Stomach (tissue), 9 donors: ENCODE results near the gene AKAP13. TPM values are rescaled to one million over a fixed set of nuclear protein-coding genes. Genes with fewer than 3 reads are reported as not detected.

Source experiments
- DNase-seq, 2 donors: peaks; one replicate each; pipeline versions ENCODE4 v3.0.0 to v3.0.0-alpha.2; 2013 to 2019
- H3K27ac ChIP-seq, 5 donors: fragments of 200-600 bp in 4 of 5; sonication (generic) in 4 of 5; one replicate each; pipeline ENCODE4 v1.5.1; 2013 to 2019; ENCODE audit warnings: mild to moderate bottlenecking in 1 of 5, moderate library complexity in 1 of 5
- H3K27me3 ChIP-seq, 3 donors: fragments of 200-600 bp; sonication (generic); one replicate each; pipeline ENCODE4 v1.5.1; 2017 to 2019; ENCODE audit warnings: mixed run types in 1 of 3
- H3K36me3 ChIP-seq, 4 donors: fragments of 200-600 bp; sonication (generic); 1 replicate in 3 of 4; 2 replicates in 1 of 4; pipeline ENCODE4 v1.5.1; 2016 to 2019
- H3K4me1 ChIP-seq, 4 donors: fragments of 200-600 bp; sonication (generic); one replicate each; pipeline ENCODE4 v1.5.1; 2016 to 2019
- H3K4me3 ChIP-seq, 4 donors: fragments of 200-600 bp; sonication (generic) in 3 of 4; one replicate each; pipeline ENCODE4 v1.5.1; 2016 to 2019; ENCODE audit warnings: mild to moderate bottlenecking in 1 of 4
- H3K9me3 ChIP-seq, 4 donors: fragments of 200-600 bp; sonication (generic); one replicate each; pipeline ENCODE4 v1.5.1; 2016 to 2019
- EP300 ChIP-seq: sonication (generic); formaldehyde crosslinking; IDR thresholded peaks from one replicate; pipeline ENCODE4 v1.6.1; 2017; ENCODE audit warnings: antibody characterized with exemption
- POLR2A ChIP-seq, 4 donors: fragments of 450-650 bp; IDR thresholded peaks; one replicate each; pipeline ENCODE4 v1.6.1; 2016; ENCODE audit warnings: antibody characterized with exemption in 4 of 4, control low read depth in 2 of 4, mild to moderate bottlenecking in 1 of 4, moderate library complexity in 1 of 4
- POLR2AphosphoS5 ChIP-seq, 3 donors: sonication (generic); formaldehyde crosslinking; IDR thresholded peaks; one replicate each; pipeline ENCODE4 v1.6.1; 2016; ENCODE audit warnings: antibody characterized with exemption in 3 of 3
- WGBS, 5 donors: extraction: QIAGEN DNeasy Blood & Tissue Kit in 3 of 5; methylation state at CpG; one replicate each; pipeline versions ENCODE4 v1.1.5 to v1.1.7; 2013 to 2018; 5-methylcytosine and 5-hydroxymethylcytosine counted together
- intact Hi-C: fragments of 100-400 bp; cut with DNase I; formaldehyde crosslinking; loops from one replicate; pipeline ENCODE4 v1.15.1; 2023; ENCODE audit warnings: low total_unique reads
- polyA plus RNA-seq, 3 donors: library from polyadenylated mRNA; stranded (reverse); fragments of 200-250 nt; gene quantifications; one replicate each; pipeline ENCODE4 v1.2.3, GENCODE V29; 2013
- total RNA-seq, 5 donors: library from RNA; depleted of rRNA; stranded (reverse); fragments of >200 nt; gene quantifications; one replicate each; pipeline versions ENCODE4 v1.1.0 to v1.2.3, GENCODE V29; 2014 to 2016
- TF ChIP-seq, protein P1 (sequence below), 7 experiments: fragments of 450-650 bp in 4 of 7; fragments of 200-600 bp in 3 of 7; sonication (generic) in 3 of 7; IDR thresholded peaks; one replicate each; pipeline ENCODE4 v1.5.1; 2016 to 2019; ENCODE audit warnings: antibody characterized with exemption in 7 of 7, control low read depth in 2 of 7, mild to moderate bottlenecking in 1 of 7
- donor health status: healthy with polysubstance abuse.
- donor health status: Bipolar disorder and iron deficiency.
- donor health status: healthy.

Gene AKAP13
- total and polyA plus RNA-seq, 8 donors: 33.1 to 395 (median 138) TPM

- H3K4me3 ChIP-seq: peak overlapping the region; percentile 2 to 56 (median 28)
- peak overlapping the region; percentile 86 to 96 (median 88) for H3K27ac ChIP-seq
- WGBS, 5 donors: 24 to 44% (median 31%) methylated on average over 9 of the region's 9 CpGs
- peaks cover 0 to 33% (median 24%) of the 10 kb centered on the region in 4 donors for H3K36me3 ChIP-seq
- DNase-seq: peak; percentile 77 to 85
- no peaks in the 10 kb centered on the region for H3K9me3 ChIP-seq
- TF ChIP-seq POLR2AphosphoS5 (IDR thresholded peaks at IDR 0.05) (peak in 2 of 3 donors; percentile 83 to 91), EP300 (no peak), POLR2A (IDR thresholded peaks at IDR 0.05) (peak in 2 of 4 donors; percentile 27 to 78)
- TF ChIP-seq, protein P1, sequence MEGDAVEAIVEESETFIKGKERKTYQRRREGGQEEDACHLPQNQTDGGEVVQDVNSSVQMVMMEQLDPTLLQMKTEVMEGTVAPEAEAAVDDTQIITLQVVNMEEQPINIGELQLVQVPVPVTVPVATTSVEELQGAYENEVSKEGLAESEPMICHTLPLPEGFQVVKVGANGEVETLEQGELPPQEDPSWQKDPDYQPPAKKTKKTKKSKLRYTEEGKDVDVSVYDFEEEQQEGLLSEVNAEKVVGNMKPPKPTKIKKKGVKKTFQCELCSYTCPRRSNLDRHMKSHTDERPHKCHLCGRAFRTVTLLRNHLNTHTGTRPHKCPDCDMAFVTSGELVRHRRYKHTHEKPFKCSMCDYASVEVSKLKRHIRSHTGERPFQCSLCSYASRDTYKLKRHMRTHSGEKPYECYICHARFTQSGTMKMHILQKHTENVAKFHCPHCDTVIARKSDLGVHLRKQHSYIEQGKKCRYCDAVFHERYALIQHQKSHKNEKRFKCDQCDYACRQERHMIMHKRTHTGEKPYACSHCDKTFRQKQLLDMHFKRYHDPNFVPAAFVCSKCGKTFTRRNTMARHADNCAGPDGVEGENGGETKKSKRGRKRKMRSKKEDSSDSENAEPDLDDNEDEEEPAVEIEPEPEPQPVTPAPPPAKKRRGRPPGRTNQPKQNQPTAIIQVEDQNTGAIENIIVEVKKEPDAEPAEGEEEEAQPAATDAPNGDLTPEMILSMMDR (IDR thresholded peaks at IDR 0.05): peak in 1 of 7 experiments; percentile 8
- H3K4me1 ChIP-seq: peaks cover 5 to 77% (median 55%) of the 10 kb centered on the region in 4 donors
- intact Hi-C loops: no loop called here
- no peaks in the 10 kb centered on the region for H3K27me3 ChIP-seq
Measured at GRCh38 chr15:85578941-85579701, 198.7 kb downstream of the AKAP13 start.

DNA sequence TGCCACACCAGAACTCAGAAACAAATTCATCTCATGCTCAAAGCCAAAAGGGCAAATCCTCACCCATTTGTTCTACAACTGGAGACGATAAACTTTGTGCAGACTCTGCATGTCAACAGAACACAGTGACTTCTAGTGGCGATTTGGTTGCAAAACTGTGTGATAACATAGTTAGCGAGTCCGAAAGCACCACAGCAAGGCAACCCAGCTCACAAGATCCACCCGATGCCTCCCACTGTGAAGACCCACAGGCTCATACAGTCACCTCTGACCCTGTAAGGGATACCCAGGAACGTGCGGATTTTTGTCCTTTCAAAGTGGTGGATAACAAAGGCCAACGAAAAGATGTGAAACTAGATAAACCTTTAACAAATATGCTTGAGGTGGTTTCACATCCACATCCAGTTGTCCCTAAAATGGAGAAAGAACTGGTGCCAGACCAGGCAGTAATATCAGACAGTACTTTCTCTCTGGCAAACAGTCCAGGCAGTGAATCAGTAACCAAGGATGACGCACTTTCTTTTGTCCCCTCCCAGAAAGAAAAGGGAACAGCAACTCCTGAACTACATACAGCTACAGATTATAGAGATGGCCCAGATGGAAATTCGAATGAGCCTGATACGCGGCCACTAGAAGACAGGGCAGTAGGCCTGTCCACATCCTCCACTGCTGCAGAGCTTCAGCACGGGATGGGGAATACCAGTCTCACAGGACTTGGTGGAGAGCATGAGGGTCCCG, 199.7 kb downstream of the AKAP13 start:
- TF ChIP-seq POLR2AphosphoS5 (IDR thresholded peaks at IDR 0.05): peak in 2 of 3 donors; percentile 49 to 67
- peak in 1 of 4 donors; percentile 13 for TF ChIP-seq POLR2A (IDR thresholded peaks at IDR 0.05)
- TF ChIP-seq EP300: no peak
- TF ChIP-seq, protein P1 (IDR thresholded peaks at IDR 0.05): peak in 2 of 7 experiments; percentile 21 to 50
- H3K27me3 ChIP-seq: no peaks in the 10 kb centered on the region
- no peaks in the 10 kb centered on the region for H3K9me3 ChIP-seq
- peak overlapping the region; percentile 86 to 96 (median 88) for H3K27ac ChIP-seq
- peaks cover 0 to 33% (median 24%) of the 10 kb centered on the region in 4 donors for H3K36me3 ChIP-seq
- H3K4me1 ChIP-seq: peaks cover 5 to 86% (median 60%) of the 10 kb centered on the region in 4 donors
- peak overlapping the region; percentile 35 to 56 (median 48) for H3K4me3 ChIP-seq
- WGBS, 5 donors: 25 to 54% (median 39%) methylated on average over 14 of the region's 14 CpGs
- intact Hi-C loops: no loop called here
- peak; percentile 60 to 78 for DNase-seq

DNA sequence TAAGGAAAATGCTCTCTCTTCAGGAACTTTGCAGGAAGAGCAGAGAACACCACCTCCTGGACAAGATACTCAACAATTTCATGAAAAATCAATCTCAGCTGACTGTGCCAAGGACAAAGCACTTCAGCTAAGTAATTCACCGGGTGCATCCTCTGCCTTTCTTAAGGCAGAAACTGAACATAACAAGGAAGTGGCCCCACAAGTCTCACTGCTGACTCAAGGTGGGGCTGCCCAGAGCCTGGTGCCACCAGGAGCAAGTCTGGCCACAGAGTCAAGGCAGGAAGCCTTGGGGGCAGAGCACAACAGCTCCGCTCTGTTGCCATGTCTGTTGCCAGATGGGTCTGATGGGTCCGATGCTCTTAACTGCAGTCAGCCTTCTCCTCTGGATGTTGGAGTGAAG, 200.5 kb downstream of the AKAP13 start:
- intact Hi-C loops: no loop called here
- H3K27ac ChIP-seq: peak overlapping the region; percentile 86 to 96 (median 88)
- 12 to 40% (median 19%) methylated on average over 3 of the region's 3 CpGs for WGBS, 5 donors
- no peaks in the 10 kb centered on the region for H3K9me3 ChIP-seq
- peaks cover 0 to 27% (median 23%) of the 10 kb centered on the region in 4 donors for H3K36me3 ChIP-seq
- no peaks in the 10 kb centered on the region for H3K27me3 ChIP-seq
- H3K4me1 ChIP-seq: peaks cover 2 to 89% (median 63%) of the 10 kb centered on the region in 4 donors
- peak overlapping the region; percentile 35 to 56 (median 48) for H3K4me3 ChIP-seq
- TF ChIP-seq EP300 (no peak), POLR2A (IDR thresholded peaks at IDR 0.05) (peak in 1 of 4 donors; percentile 92), POLR2AphosphoS5 (IDR thresholded peaks at IDR 0.05) (peak in 2 of 3 donors; percentile 97)
- TF ChIP-seq, protein P1 (IDR thresholded peaks at IDR 0.05): no peak
- DNase-seq: peak; percentile 83 to 86

GRCh38 chr15:85581495-85581894, 201.1 kb downstream of the AKAP13 start:
- Histone ChIP-seq H3K4me1 (peaks cover 0 to 89% (median 62%) of the 10 kb centered on the region in 4 donors), H3K27ac (peak overlapping the region; percentile 86 to 96 (median 88)), H3K4me3 (peak overlapping the region; percentile 35 to 56 (median 48)), H3K27me3 (no peaks in the 10 kb centered on the region), H3K36me3 (peaks cover 0 to 33% (median 28%) of the 10 kb centered on the region in 4 donors), H3K9me3 (no peaks in the 10 kb centered on the region)
- TF ChIP-seq POLR2AphosphoS5 (IDR thresholded peaks at IDR 0.05): peak in 2 of 3 donors; percentile 24 to 51
- TF ChIP-seq, protein P1 (IDR thresholded peaks at IDR 0.05): no peak
- TF ChIP-seq POLR2A (IDR thresholded peaks at IDR 0.05): no peak
- peak; percentile 23 for TF ChIP-seq EP300
- intact Hi-C loops: no loop called here
- 36 to 65% (median 42%) methylated on average over 6 to 8 of the region's 8 CpGs for WGBS, 5 donors
- peak; percentile 58 to 63 for DNase-seq
